SU-DHL-6 (cell line): ENCODE results near the gene MOB3A.

Source experiments
- EZH2phosphoT487 ChIP-seq: fragments of 200-600 bp; sonication (generic), shearing (Covaris generic); conservative IDR thresholded peaks from 2 replicates; pipeline ENCODE4 v1.6.1; 2018; ENCODE audit warnings: mild to moderate bottlenecking, antibody characterized with exemption, low read length, moderate library complexity, mixed read lengths
- TF ChIP-seq, protein P1 (sequence below): fragments of 200-600 bp; sonication (generic); IDR thresholded peaks from one replicate; pipeline ENCODE4 v1.5.1; 2017; ENCODE audit warnings: antibody characterized with exemption, mild to moderate bottlenecking, low read length, moderate library complexity; ENCODE audit not compliant: insufficient read depth, poor library complexity, severe bottlenecking

DNA sequence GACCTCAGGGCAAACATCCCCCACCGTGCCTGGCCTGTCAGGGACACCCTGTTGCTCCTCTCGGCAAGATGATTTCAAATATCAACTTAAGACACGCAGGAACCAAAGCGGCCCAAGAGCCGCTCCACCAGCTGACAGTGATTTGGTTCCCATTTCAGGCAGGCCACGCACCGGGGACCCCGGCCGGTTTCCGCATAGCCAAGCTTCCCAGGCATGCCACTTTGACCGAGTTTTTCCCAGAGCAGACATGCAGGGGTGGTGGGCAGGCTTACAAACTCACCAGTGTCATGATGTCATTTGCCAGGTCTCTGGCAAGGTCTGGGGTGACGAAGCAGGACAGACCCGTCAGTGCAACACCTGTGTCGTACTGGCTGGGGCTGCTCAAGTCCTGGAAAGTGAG, 36.1 kb upstream of the MOB3A start:
- TF ChIP-seq, protein P1, sequence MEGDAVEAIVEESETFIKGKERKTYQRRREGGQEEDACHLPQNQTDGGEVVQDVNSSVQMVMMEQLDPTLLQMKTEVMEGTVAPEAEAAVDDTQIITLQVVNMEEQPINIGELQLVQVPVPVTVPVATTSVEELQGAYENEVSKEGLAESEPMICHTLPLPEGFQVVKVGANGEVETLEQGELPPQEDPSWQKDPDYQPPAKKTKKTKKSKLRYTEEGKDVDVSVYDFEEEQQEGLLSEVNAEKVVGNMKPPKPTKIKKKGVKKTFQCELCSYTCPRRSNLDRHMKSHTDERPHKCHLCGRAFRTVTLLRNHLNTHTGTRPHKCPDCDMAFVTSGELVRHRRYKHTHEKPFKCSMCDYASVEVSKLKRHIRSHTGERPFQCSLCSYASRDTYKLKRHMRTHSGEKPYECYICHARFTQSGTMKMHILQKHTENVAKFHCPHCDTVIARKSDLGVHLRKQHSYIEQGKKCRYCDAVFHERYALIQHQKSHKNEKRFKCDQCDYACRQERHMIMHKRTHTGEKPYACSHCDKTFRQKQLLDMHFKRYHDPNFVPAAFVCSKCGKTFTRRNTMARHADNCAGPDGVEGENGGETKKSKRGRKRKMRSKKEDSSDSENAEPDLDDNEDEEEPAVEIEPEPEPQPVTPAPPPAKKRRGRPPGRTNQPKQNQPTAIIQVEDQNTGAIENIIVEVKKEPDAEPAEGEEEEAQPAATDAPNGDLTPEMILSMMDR: no peak
- TF ChIP-seq EZH2phosphoT487: no peak
